A172 (cell line): ENCODE measurements around the gene PRAF2. TPM values are rescaled to one million over a fixed set of nuclear protein-coding genes. Genes with fewer than 3 reads are reported as not detected.

Experiments
- DNase-seq: peaks from one replicate; pipeline ENCODE4 v3.0.0-alpha.2; 2015; ENCODE audit warnings: low spot score
- total RNA-seq: library from RNA; depleted of rRNA; stranded (reverse); fragments of >200 nt; shearing (Covaris generic); gene quantifications from 2 replicates; pipeline ENCODE4 v1.2.3, GENCODE V29; 2014

Gene PRAF2
- total RNA-seq, 1 experiment from 2014 or later: 11.7 TPM

- DNase-seq: no peak
Measured at GRCh38 chrX:49072712-49073095, 1.1 kb downstream of the PRAF2 start.

- DNase-seq: no peak
Measured at GRCh38 chrX:49071877-49072711, 1.7 kb downstream of the PRAF2 start.

- no peak for DNase-seq
Measured at GRCh38 chrX:49070988-49071387, 2.8 kb downstream of the PRAF2 start.

GRCh38 chrX:49069038-49069437 lies 4.8 kb downstream of the PRAF2 start:
- DNase-seq: no peak

GRCh38 chrX:49067285-49068120 lies 6.3 kb downstream of the PRAF2 start:
- DNase-seq: no peak

- DNase-seq: no peak
Measured at GRCh38 chrX:49066690-49067089, 7.1 kb downstream of the PRAF2 start.

- no peak for DNase-seq
Measured at GRCh38 chrX:49066278-49066677, 7.5 kb downstream of the PRAF2 start.

- no peak for DNase-seq
Measured at GRCh38 chrX:49064735-49065134, 9.1 kb downstream of the PRAF2 start.

GRCh38 chrX:49064303-49064702 lies 9.5 kb downstream of the PRAF2 start:
- DNase-seq: no peak

GRCh38 chrX:49063715-49064114 lies 10.1 kb downstream of the PRAF2 start:
- no peak for DNase-seq

- no peak for DNase-seq
Measured at GRCh38 chrX:49061916-49062315, 11.9 kb downstream of the PRAF2 start.

- no peak for DNase-seq
Measured at GRCh38 chrX:49061490-49061889, 12.3 kb downstream of the PRAF2 start.

GRCh38 chrX:49060914-49061313 lies 12.9 kb downstream of the PRAF2 start:
- no peak for DNase-seq

GRCh38 chrX:49059681-49060085 lies 14.1 kb downstream of the PRAF2 start:
- DNase-seq: no peak

GRCh38 chrX:49059201-49059600 lies 14.6 kb downstream of the PRAF2 start:
- DNase-seq: no peak

GRCh38 chrX:49058794-49059193 lies 15.0 kb downstream of the PRAF2 start, which contains the start of gene CCDC120:
Gene CCDC120, plus strand, starts transcription at chrX:49058999. Its CDS starts 3,043 bp downstream, at chrX:49062042.
- DNase-seq: no peak

GRCh38 chrX:49054073-49054762 lies 19.6 kb downstream of the PRAF2 start:
- no peak for DNase-seq

GRCh38 chrX:49053223-49054072 lies 20.4 kb downstream of the PRAF2 start:
- no peak for DNase-seq

GRCh38 chrX:49043987-49044281 lies 29.9 kb downstream of the PRAF2 start:
- DNase-seq: no peak

- peak; percentile 99 for DNase-seq
Measured at GRCh38 chrX:49043220-49043986, 30.4 kb downstream of the PRAF2 start, which contains the start of gene TFE3. Gene TFE3, minus strand, starts transcription at chrX:49043357. Its CDS starts 131 bp downstream, at chrX:49043226.
